ENCODE data around the gene TAB2.
"Not testable (repeated sequence)": the region's sequence is repeated elsewhere in the genome, so short reads cannot be mapped to it uniquely, and the experiment has no call there.

The TAB2 gene

DNA sequence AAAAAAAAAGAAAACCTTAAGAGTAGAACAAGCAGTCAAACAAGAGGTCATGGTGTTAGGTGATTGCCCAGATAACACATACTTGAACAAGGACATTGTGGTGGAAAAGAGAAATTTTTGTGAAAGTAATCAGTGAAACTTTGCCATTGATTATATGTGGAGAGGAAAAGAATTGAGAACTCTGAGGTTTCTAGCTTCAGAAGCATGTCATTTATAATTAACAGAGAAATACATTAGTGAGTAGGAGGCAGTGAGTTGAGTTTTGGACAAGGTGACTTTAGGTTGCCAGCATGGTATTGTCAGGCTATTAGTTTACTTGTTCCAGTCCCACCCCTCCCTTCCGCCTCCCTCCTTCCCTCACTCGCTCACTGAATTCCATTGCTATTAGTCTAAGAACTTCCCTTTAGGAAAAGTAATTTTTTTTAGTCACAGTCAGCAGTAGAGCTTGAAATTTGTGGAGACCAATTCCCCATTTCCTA lies 17.2 kb downstream of the TAB2 start:
- no peak for DNase-seq

DNA sequence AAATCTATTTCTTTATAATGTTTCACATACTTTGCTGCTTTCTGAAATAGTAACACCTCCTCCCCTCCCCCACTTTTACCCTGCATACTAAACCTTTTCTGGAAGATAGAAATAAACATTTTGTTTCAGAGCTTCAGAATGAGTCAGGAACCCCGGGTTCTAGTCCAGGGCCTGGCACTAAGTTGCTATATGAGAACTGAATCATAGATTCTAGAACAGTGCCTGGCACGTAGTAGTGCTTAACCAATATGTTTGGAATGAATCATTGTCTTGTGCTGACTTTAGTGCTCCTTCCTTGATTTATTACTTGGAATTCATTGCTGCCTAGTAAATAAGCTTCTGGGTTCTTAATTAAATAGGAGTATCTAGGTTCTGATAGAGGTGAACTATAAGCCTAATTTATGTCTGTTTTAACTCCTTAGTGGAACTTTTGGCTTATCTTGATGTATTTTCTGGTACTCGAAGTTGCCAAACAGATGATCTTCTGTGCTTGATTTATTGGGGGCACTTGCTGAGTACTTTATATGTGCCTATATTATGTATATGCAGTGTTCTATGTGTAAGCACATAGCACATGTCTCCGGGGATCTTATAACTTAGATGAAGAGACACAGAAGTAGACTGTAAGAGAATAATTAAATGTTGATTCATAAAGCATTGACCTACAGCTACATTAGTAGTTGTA lies 18.6 kb downstream of the TAB2 start:
- DNase-seq: no peak

DNA sequence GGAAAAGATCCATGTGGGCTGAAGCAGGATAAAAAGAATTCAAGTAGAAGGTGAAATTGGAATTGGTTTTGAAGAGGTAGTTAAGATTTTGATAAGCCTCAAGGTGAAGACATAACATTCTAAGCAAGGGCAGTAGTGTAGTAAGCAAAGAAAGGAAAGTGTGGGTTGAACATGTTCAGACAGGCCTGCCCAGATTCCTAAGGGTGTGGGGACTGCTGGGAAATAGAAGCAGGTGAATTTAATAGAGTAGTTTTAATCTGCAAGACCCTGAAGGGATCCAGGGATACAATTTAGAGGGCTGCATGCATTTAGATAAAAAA lies 19.1 kb downstream of the TAB2 start:
- peak; percentile 10 for DNase-seq

DNA sequence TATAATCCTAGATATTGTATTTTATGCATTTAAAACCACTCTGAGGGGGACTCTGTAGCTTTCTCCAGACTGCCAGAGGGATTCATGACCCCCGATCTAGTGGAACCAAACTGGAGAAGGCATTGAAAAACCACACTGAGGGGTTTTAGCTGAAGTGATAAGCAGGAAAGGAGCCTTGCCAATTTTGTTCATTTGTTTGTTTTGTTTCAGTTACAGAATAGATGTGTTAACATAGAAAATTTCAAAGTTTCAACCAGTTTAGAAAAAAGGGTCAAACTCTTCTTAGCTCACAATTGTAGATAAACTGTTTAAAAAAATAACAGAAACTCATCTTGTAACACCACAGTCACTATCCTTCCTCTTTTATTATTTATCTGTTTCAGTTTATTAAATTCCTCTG lies 19.8 kb downstream of the TAB2 start:
- no peak for DNase-seq

DNA sequence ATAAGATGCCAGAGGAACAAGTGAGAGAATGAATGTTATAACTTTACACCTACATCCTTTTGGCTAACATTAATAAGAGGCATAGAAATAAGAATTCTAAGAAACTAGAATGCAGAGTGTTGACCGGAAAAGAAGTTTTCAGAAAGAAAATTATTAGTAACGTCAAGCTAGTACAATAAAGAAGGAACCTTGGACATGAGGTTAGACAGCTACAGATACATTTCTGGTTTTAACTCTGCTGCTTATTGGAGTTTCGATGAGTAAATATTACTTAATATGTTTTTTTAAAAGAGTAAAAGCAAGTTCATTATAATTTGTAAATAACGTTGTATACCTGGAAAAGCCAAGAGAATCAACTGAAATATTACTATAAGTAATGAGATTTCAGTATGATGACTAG lies 22.7 kb downstream of the TAB2 start:
- no peak for DNase-seq

DNA sequence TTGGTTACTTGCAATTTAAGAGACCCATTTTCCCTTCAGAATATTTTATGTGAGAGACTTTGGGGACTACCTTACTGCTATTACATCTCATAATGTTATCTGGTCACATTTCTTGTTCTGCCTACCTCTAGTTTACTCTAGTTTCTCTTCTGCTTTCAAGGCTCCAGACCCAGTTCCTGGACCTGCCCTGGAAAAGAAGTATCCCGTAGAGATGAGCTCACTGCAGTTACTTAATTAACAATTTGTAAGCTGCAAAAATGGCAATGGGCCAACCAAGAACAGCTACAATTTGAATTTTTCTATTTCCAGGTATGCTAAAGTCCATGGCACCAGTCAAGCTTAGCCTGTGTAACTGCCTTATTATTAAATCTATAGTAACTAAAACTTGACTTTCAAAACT lies 25.0 kb downstream of the TAB2 start:
- DNase-seq: no peak

DNA sequence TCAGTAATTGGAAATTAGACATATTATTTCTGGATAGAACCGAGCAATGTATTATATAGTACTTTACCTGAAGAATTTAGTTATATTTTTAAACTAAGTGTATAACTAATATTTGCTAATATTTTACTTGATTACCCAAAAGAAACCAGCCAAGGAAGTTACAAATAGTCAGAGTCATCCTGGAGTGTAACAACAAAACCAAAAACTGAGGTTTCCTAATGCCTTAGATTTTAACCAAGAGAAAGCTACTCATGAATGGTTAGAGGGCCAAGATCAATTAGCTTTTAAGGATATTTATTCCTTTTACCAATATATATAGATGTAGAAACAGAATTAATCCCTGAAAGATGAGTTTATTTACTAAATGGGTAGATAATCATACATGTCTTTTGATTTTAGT lies 26.0 kb downstream of the TAB2 start:
- DNase-seq: no peak

DNA sequence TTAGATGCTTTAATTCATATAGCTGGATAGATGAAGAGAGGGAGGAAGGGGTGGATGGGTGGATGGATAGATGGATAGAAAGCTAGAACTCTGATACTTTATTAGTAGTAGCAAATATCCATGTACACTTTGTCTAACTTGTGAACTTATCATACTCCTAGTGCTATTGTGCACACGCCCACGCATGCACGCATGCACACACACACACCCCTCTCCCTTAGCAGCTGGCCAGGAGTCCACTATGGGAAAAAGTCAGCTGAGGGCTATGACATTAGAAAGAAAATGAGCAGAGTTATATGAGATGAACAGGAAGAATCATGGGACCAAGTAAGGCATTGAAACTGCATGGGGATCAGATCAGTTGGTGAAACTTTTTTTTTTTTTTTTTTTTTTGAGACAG lies 28.6 kb downstream of the TAB2 start:
- DNase-seq: no peak

DNA sequence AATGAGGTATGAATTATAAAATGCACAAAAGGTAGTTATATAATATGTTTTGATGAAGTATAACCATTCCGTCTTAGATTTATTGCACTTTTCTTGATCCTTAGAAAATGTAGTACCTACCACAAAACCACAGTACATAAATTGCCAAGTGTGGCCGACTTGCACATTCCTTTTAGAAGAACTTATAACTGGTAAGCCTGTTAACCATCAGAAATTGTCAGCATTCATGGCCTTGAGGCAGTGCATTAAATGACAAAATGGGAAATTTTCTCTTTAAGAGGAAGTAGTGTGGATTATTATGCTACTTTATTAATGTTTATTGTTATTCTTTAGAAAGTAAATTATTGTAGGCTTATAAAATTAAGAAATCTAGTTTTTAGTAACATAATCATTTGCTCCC lies 29.6 kb downstream of the TAB2 start:
- no peak for DNase-seq

DNA sequence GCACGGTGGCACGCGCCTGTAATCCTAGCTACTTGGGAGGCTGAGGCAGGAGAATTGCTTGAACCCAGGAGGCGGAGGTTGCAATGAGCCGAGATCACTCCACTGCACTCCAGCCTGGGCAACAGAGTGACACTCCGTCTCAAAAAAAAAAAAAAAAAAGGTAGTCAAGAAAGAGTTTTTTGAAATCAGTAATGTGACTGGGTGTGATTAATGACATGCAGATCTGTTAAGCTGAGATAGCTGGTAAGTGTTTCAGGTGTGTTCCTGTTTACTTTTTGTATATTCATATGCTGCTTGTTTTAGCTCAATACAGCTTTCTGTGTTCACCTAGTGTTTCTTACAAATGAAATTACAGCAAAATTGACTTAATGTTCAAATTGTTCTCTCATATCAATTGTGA lies 31.8 kb downstream of the TAB2 start:
- DNase-seq: not testable (repeated sequence)

DNA sequence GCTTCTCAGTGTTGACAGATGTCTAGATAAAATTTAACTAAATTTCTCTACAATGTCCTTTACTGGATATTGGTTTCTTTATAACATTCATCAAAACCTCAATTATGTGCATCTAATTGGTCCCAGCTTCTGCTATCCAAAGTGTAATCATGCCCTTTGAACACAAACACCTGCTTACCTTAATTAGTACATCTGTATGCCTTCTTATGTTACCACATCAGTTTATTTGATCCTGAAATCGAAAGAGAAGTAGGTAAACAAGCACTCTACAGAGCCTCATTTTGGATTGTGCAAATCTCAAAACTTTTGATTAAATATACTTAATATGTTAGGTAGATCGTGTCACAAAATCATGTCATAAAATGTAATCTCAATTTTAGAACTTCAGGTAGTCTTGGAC lies 36.5 kb downstream of the TAB2 start:
- peak; percentile 82 for DNase-seq

DNA sequence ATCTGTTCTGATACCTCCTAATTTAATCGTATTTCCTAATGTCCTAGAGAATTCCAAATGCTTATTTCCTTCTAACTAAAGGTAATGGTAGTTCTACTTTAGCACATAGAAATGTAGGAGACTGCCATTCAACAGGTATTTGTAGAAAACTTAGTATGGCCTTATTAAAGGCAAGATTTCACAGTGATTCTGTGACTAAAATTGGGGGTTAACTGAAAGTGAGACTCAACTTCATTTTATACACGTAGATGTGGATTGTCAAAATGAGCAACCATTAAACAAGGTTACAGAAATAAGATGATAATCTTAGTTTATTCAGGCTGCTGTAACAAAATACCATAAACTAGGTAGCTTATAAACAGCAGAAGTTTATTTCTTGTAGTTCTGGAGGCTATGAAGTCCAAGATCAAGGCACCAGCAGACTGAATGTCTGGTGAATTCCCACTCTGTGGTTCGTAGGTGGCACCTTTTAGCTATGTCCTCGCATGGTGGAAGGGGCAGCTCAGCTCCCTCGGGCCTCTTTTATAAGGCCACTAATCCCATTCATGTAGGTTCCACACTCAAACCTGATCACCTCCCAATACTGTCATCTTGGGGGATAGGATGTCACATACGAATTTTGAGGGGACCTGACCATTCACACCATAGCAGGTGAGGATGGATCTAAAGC lies 38.7 kb downstream of the TAB2 start:
- DNase-seq: no peak

DNA sequence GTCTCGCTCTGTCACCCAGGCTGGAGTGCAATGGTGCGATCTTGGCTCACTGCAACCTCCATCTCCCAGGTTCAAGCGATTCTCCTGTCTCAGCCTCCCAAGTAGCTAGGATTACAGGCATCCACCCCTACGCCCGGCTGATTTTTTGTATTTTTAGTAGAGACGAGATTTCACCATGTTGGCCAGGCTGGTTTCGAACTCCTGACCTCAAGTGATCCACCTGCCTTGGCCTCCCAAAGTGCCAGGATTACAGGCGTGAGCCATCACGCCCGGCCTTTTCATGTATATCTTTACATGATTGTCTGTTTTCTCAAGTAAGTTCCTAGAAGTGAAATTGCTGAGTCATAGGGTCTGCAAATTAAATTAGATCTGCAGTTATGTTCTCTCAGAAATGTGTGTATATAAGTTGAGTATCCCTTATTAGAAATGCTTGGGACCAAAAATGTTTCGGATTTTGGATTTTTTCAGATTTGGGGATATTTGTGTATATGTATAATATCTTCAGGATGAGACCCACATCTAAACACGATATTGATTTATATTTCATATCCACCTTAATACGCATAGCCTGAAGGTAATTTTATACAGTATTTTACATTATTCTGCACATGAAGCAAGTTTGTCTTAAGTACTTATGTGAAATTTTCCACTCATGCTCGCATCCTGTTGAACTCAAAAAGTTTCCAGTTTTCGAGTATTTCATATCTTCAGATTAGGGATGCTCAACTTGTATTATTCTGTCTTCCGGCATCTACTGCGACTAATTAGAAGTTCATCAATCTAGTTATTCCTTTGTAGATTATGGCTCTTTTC lies 40.4 kb downstream of the TAB2 start:
- DNase-seq: no peak

DNA sequence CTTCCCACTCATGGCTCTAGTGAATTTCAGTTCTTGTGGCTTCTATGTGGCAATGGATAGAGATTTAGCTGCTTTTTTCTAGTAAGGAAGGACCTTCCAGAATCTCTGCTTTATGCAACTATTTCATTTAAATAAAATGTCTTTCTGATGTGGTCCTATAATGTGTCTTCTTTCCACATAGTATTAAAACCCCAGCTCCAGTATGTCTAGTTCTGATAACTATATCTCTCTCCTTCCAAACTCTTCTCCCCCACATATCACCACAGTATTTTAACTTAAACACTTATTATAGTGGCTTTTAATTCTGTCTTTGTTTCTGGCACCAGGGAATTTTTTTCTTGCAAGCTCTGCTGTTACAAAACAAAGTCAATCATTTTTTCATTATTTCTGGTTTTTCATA lies 41.9 kb downstream of the TAB2 start:
- DNase-seq: no peak

DNA sequence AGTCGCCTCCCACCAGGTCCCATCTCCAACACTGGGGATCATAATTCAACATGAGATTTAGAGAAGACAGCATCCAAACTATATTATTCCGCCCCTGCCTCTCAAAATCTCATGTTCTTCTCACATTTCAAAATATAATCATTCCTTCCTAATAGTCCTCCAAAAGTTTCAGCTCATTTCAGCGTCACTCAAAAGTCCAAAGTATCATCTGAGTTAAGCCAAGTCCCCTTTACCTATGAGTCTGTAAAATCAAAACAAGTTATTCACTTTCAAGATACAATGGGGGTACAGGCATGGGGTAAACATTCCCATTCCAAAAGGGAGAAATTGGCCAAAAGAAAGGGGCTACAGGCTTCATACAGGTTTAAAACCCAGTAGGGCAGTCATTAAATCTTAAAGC lies 43.0 kb downstream of the TAB2 start:
- DNase-seq: no peak

DNA sequence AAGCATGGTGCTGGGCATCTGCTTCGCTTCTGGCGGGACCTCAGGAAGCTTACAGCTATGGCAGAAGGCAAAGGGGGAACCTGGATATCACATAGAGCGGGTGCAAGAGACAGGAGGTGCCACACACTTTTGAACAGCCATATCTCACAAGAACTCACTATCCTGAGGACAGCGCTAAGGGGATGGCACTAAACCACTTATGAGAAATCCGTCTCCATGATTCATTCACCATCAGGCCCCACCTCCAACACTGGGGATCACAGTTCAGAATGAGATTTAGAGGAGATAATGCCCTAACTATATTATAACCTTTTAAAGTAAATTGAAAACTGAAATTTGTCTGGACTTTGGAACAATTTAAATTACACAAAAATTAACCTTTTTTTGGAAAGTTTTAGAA lies 44.8 kb downstream of the TAB2 start:
- DNase-seq: no peak

DNA sequence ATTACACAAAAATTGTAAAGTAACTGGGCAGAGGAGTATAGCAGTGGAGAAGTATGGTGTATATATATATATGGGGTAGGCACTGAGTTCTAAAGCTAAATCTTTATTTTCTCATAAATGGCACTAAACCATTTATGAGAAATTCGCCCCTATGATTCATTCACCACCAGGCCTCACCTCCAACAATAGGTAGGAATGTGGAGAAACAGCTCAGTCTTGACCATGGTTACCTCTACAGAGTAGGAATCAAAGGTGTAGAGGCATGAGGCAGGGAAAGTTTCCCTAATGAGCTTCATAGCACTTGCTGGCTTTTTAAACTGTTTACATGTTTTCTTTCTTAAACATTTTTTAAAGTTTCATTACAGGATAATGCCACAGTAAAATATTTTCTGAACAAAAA lies 45.6 kb downstream of the TAB2 start:
- DNase-seq: no peak

DNA sequence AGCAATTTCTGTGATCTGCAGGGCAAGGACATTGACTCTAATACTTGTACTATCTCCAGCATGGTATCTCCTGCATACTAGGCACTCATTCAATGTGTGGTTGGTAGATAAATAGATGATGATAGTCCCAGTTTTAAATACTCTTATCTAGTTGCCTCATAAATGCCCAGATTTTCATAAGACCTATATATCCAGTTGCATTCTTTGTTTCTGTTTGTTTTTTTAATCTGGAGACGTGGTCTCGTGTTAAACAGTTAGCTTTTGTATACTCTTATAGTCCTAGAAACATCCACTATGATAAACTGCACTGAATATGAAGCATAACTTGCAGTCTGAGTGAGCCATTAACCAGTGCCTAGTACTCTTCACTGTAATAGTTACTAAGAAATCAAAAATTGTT lies 47.0 kb downstream of the TAB2 start:
- DNase-seq: no peak

DNA sequence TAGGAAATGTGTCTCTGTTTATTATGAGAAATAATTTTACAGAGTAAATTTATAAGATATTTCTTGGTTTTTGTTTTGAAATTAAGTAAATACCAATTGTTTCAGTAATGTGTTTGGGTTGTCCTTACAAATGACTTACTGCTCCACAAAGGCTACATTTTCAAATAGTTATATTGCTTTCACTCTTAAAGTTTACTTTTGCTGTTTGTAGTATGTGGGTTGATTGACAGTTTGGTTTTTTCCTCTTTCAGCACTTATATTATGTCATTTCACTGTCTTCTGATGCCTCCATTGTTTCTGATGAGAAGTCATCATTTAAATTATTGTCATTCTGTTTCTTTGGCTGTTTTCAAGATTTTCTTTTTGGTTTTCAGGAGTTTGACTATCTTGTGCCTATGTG lies 47.7 kb downstream of the TAB2 start:
- DNase-seq: no peak

DNA sequence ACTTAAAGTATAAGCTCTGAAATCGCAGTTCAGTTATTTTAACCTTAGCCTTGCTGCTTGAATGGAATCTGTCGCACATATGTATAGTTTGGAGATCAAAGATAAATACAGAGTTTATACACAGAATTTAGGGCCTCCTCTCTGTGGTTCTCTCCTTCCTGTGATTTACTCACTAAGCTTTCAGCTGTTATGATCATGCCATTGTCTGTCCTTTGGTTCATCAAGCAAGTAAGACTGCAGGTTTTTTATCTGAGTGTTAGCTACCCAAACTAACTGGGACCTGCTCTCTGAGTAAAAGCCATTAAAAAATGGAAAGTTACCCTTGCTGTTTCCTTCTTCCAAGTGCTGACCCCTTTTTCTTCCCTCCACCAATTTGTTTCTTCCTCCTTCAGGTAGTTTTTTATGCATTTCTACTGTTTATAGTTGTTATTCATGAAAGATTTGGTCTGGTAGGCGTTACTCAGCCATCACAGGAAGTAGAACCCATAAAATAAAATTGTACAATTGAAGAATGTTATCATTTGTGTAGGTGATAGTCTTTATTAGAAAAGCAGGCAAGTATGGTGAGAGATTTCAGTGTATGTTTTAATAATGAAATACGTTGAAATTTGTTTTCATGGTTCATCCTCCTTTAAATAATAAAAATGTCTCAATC lies 48.9 kb downstream of the TAB2 start:
- no peak for DNase-seq

DNA sequence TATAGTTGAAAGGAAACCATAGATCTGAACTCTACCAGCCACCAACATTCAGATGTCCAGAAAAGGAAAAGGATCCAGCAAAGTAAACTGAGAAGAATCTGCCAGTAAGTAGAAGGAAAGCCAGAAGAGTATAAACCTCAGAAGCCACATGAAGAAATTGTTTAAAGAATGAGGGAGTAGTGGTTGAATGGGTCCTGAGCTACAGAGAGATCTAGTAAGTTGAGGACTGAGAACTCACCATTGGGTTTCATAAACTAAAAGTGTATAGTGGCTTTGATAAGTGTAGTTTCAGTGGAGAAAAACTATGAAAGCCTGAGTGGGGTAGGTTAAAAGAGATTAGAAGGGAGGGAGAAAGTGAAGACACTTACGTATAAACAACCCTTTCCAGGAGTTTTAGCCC lies 50.6 kb downstream of the TAB2 start:
- DNase-seq: no peak

DNA sequence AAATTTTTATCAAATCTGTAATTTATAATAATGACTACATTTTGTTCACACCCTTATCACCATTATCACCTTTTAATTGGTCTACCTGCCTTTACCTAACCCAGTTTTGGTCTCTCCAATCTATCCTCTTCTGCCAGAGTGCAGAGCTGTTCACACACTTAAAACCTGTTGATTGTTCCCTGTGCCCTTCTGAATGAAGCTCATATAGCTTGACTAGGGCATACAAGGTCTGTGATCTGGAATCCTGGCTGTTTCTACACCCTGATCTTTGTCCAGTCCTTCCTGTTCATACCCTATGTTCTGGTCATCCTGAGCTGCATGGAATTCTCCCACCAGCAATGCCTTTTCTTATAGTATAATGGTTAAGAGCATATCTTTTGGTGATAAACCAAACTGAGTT lies 53.6 kb downstream of the TAB2 start:
- no peak for DNase-seq

DNA sequence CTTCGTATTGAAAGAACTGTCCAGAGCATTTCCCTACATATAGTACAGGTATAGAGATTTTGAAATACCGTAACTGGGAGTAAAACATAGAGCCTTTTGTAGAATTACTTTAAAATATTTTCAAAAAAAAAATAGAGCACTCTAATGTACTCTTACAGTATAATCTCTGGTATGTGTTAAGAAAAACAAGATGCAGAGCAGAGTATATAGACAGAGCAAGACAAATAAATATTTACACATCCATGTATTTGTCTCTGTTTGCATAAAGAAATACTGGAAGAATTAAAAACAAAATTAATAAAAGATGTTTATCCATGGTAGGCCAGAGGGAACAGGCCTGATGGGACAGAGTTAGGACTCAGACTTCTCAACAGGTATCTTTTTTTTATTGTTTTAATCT lies 54.5 kb downstream of the TAB2 start:
- DNase-seq: no peak

DNA sequence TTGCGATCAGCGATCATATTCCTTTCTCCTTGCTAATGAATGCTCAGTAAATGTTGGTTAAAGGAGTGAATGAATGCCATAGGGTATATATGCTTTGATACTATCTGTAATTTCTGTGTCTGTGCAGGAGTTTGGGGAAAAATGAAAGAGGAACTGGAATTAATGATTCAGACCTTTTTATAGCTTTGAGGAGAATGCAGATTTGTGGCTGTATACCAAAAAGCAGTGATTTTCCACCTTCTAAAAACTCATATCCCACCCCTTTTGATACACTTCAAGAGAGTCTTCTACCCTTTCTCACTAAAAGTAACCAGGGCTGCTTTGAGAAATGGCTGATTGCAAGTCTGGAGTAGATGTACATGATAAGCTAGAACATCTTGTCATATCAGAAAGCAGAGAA lies 56.0 kb downstream of the TAB2 start:
- no peak for DNase-seq

All from NCI-H1105 (cell line).